ENCODE data around the gene SIMC1. TPM values are rescaled to one million over a fixed set of nuclear protein-coding genes. Genes with fewer than 3 reads are reported as not detected.

SIMC1 gene
- total and polyA plus RNA-seq, 2 donors (not counting 3 experiments of a cell fraction or from before 2014, with no cell fraction given): 9.0 to 16.2 TPM

DNA sequence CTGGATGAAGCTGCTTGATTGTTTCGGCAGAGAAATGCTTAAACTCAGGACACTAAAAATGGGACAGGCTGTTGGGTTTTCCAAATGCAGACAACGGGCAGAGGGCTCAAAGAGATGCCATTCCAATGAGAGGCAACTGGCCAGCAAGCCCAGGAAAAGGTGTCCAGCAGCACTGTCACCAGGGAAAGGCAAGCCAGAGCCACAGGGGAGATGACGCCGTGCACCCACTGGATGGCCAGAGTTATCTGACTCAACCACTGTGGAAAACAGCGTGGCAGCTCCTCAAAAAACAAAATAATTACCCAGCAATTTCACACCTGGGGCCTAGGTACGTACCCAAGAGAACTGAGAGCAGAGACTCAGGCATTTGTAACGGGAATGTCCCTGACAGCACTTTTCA, 48.4 kb upstream of the SIMC1 start:
- Histone ChIP-seq H3K4me2 (ENCODE audit: insufficient read depth, low read length) (no peak overlapping the region), H3K9ac (replicated peaks; ENCODE audit: extremely low read depth, insufficient read depth, low read length) (no peak overlapping the region), H3K79me2 (ENCODE audit: control insufficient read depth, insufficient read depth, low read length) (no peaks in the 10 kb centered on the region), H3K27me3 (ENCODE audit: control insufficient read depth in 2 of 2, insufficient read depth in 2 of 2, low read length in 2 of 2) (peaks cover 0 to under 1% of the 10 kb centered on the region in 2 experiments), H3K9me3 (replicated peaks; ENCODE audit: control insufficient read depth, insufficient read depth, low read length) (no peaks in the 10 kb centered on the region), H3K4me3 (replicated peaks in 1 of 3; ENCODE audit: insufficient read depth in 1 of 3, low read depth in 1 of 3, low read length in 3 of 3) (no peak overlapping the region), H3K4me1 (ENCODE audit: control insufficient read depth, extremely low read depth, insufficient read depth, low read length) (no peaks in the 10 kb centered on the region), H3K36me3 (ENCODE audit: control insufficient read depth in 2 of 2, extremely low read depth in 1 of 2, insufficient read depth in 2 of 2, low read length in 2 of 2) (no peaks in the 10 kb centered on the region), H2AFZ (ENCODE audit: low read depth, low read length) (no peak overlapping the region), H3K9me1 (replicated peaks; ENCODE audit: control insufficient read depth, extremely low read depth, insufficient read depth, low read length) (no peaks in the 10 kb centered on the region), H4K20me1 (replicated peaks; ENCODE audit: control insufficient read depth, extremely low read depth, insufficient read depth, low read length) (no peaks in the 10 kb centered on the region), H3K27ac (ENCODE audit: insufficient read depth, low read depth, low read length) (no peak overlapping the region)
- dilution Hi-C loops (cut with MboI; ENCODE audit: extremely low pct_ligation_motif_present, low sequenced_read_pairs) (no loop called here), intact Hi-C loops (cut with micrococcal nuclease) (no loop called here)
- TF ChIP-seq, protein P1, sequence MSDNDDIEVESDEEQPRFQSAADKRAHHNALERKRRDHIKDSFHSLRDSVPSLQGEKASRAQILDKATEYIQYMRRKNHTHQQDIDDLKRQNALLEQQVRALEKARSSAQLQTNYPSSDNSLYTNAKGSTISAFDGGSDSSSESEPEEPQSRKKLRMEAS (IDR thresholded peaks at IDR 0.05; ENCODE audit: insufficient read depth, insufficient read length): no peak
- no peak for TF ChIP-seq POLR2A (IDR thresholded peaks at IDR 0.05; ENCODE audit: low read depth, low read length)
- TF ChIP-seq JUN (IDR thresholded peaks at IDR 0.05; ENCODE audit: borderline replicate concordance, insufficient read depth, insufficient read length, low read depth): no peak
- TF ChIP-seq GATA2 (IDR thresholded peaks at IDR 0.05; ENCODE audit: insufficient read depth, insufficient read length, low read depth, low read length): no peak
- ChIA-PET CTCF (no interaction called here), POLR2A (no interaction called here)
- DNase-seq (ENCODE audit: low read depth, low spot score) (no peak), FAIRE-seq (no peak)
- BruUV-seq (replicated peaks): no TSS peak

GRCh38 chr5:176190886-176191755, 47.1 kb upstream of the SIMC1 start:
- H3K4me3 ChIP-seq (replicated peaks in 1 of 3; ENCODE audit: insufficient read depth in 1 of 3, low read depth in 1 of 3, low read length in 3 of 3): no peak overlapping the region
- ChIA-PET POLR2A (no interaction called here), CTCF (no interaction called here)
- H3K4me1 ChIP-seq (ENCODE audit: control insufficient read depth, extremely low read depth, insufficient read depth, low read length): no peaks in the 10 kb centered on the region
- H4K20me1 ChIP-seq (replicated peaks; ENCODE audit: control insufficient read depth, extremely low read depth, insufficient read depth, low read length): no peaks in the 10 kb centered on the region
- BruUV-seq (replicated peaks): no TSS peak
- H3K9me1 ChIP-seq (replicated peaks; ENCODE audit: control insufficient read depth, extremely low read depth, insufficient read depth, low read length): no peaks in the 10 kb centered on the region
- no peak for DNase-seq (ENCODE audit: low read depth, low spot score)
- H3K27me3 ChIP-seq (ENCODE audit: control insufficient read depth in 2 of 2, insufficient read depth in 2 of 2, low read length in 2 of 2): peaks cover 0 to 1% of the 10 kb centered on the region in 2 experiments
- no peak for FAIRE-seq
- no peak overlapping the region for H2AFZ ChIP-seq (ENCODE audit: low read depth, low read length)
- intact Hi-C loops (cut with micrococcal nuclease): no loop called here
- H3K9ac ChIP-seq (replicated peaks; ENCODE audit: extremely low read depth, insufficient read depth, low read length): no peak overlapping the region
- H3K27ac ChIP-seq (ENCODE audit: insufficient read depth, low read depth, low read length): no peak overlapping the region
- H3K36me3 ChIP-seq (ENCODE audit: control insufficient read depth in 2 of 2, extremely low read depth in 1 of 2, insufficient read depth in 2 of 2, low read length in 2 of 2): no peaks in the 10 kb centered on the region
- H3K79me2 ChIP-seq (ENCODE audit: control insufficient read depth, insufficient read depth, low read length): no peaks in the 10 kb centered on the region
- no peak overlapping the region for H3K4me2 ChIP-seq (ENCODE audit: insufficient read depth, low read length)
- TF ChIP-seq POLR2A (IDR thresholded peaks at IDR 0.05; ENCODE audit: low read depth, low read length) (no peak), MYC (IDR thresholded peaks at IDR 0.05; ENCODE audit: low read depth, low read length) (no peak), FOS (IDR thresholded peaks at IDR 0.05; ENCODE audit: borderline replicate concordance, insufficient read depth, low read length) (no peak), GATA2 (IDR thresholded peaks at IDR 0.05; ENCODE audit: insufficient read depth, insufficient read length, low read depth, low read length) (no peak), POLR2AphosphoS5 (IDR thresholded peaks at IDR 0.05; ENCODE audit: insufficient read depth, low read depth, low read length) (no peak), CTCF (IDR thresholded peaks at IDR 0.05; ENCODE audit: extremely low read depth in 1 of 2, insufficient read depth in 1 of 2, low read depth in 1 of 2, low read length in 2 of 2) (no peak), EZH2 (IDR thresholded peaks at IDR 0.05; ENCODE audit: borderline replicate concordance, low read depth, low read length, severe bottlenecking) (no peak), JUN (IDR thresholded peaks at IDR 0.05; ENCODE audit: borderline replicate concordance, insufficient read depth, insufficient read length, low read depth) (no peak)
- TF ChIP-seq, protein P1 (IDR thresholded peaks at IDR 0.05; ENCODE audit: insufficient read depth, insufficient read length): no peak
- dilution Hi-C loops (cut with MboI; ENCODE audit: extremely low pct_ligation_motif_present, low sequenced_read_pairs): no loop called here
- H3K9me3 ChIP-seq (replicated peaks; ENCODE audit: control insufficient read depth, insufficient read depth, low read length): no peaks in the 10 kb centered on the region

Measured in endothelial cell of umbilical vein (primary cell).